Iris pigment epithelial cell (primary cell): ENCODE measurements around the gene SMC3.
"Not testable (repeated sequence)": the region's sequence is repeated elsewhere in the genome, so short reads cannot be mapped to it uniquely, and the experiment has no call there.

Experiments used
- DNase-seq: peaks from one replicate; pipeline ENCODE4 v3.0.0-alpha.2; 2011; ENCODE audit warnings: low read depth

SMC3 gene

DNA sequence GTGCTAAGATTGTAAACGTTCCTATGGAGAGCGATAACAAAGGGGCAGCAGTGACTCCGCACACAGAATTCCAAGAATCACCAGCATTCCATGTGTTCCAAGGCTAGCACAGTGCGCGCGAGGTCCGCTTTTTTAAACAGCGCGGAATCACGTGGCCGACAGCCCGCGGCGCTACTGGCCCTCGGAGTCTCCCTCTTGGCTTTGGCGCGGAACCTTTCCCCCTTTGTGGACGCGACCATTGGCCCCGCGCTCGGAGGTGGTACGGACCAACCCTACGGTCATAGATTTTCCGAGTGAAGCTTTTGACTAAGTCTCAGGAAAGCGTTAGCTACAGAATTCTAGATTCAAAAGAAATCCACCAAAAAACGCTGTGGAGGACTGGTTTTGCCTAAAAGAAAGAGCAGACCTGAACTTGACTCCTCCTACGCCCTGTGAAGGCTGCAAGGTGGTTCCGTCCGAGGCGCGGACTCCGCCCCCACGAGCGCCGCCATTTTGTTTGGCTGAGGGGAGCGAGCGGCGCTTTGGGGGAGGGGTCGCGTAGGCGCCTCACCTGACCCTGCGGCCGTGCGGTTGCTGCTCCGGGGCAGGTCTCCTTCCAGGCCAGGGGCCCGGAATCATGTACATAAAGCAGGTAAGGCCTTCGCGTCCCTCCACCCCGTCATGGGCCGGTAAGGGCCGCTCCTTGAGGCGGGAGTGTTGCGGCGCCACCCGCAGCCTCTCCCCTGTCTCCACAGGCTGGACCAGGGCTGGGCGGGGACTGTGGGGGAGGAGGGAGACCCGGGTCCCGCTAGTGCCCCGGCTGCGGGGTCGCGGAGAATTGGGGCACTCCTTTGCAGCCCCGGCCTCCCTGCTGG, at the start of gene SMC3:
Gene SMC3, plus strand, starts transcription at position 495 of the 854 bp plus-strand sequence. Its CDS starts 122 bp downstream, at position 617.
- peak; percentile 91 for DNase-seq

DNA sequence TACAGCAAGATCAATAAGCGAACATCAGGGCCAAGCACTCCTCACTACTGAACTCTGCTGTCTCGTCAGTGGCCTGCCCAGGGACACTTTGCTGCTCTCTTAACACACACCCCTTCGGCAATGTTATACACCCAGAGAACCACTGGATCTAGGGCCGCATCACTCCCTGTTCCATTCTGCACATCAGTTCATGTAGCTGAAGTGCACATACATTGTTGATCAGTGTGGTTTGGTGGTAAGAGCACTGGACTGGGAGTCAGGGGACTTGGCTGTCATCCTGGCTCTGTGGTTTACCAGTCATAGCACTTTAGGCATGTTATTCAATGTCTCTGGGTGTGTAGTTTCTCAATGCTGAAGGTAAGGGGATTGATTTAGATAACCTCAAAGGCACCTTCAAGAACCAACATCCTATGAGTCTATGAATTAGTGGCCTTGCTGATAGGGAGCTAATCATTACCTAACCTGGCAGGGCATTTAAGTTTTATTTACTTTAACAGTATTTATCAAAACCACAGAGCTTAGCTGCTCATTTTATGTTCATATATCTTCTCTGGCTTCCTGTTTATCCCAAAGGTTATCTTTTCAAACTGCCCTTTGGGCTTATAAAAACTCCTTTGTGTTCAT, 45.0 kb upstream of the SMC3 start:
- DNase-seq = peak; percentile 74

DNA sequence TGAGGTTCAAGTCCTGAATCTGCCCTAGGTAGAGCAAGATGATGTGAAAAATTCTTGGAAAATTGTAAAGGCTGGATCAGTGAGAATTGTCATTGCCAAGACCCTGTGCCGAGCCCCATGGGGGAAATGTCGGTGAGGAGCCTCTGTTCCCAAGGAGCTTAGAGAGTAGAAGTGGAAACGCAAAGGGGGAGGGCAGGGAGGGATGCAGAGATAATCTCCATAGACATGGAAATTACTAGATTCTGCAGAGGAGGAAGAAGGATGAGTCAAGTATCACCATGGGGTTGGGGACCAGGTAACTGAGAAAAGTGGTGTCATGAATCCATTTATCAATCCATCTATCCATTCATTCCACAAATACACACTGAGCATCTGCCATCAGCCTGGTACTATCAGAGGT, 43.8 kb upstream of the SMC3 start:
- no peak for DNase-seq

DNA sequence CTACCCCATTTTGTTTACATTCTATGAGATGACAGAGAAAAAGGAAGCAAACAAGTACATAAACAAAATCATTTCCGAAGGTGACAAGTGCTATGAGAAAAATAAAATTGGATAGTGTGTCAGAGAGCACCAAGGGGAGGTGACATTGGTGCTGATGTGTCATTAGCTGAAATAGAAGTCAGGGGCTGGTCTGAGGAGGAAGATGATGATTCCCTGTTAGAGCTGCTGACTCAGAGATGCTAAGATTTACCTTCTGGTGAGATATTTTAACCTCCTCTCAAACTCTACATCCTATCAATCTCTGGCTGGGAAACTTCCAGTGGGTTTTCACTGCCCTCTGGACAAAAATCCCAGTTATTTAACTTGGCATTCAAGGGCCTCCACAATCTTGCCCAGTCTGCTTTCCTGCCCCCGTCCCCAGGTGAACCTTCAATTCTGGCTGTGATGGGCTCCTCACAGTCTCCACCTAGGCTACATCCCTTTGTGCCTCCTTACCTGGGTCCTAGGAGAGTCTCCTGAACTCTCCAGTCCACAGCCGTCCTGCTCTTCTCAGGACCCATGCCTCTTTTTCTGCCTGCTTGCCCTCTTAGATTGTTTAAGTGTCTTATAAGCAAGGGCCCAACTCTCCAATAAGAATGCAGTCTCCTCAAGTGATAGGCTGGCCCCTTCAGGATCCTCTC, 43.2 kb upstream of the SMC3 start:
- DNase-seq = no peak

DNA sequence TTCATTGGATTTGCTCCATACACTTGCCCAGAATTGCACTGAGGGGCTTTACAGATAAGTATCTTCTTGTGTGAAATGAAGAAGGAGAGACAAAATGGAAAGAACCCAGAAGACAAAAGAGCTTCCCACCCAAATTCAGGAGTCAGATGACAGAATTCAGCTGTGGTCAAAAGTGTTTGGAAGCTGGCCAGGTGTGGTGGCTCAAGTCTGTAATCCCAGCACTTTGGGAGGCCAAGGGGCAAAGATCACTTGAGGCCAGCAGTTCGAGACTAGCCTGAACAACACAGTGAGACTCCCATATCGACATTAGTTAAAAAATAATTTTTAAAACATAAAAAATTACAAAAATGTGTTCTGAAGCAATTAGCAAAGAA, 42.6 kb upstream of the SMC3 start:
- no peak for DNase-seq

DNA sequence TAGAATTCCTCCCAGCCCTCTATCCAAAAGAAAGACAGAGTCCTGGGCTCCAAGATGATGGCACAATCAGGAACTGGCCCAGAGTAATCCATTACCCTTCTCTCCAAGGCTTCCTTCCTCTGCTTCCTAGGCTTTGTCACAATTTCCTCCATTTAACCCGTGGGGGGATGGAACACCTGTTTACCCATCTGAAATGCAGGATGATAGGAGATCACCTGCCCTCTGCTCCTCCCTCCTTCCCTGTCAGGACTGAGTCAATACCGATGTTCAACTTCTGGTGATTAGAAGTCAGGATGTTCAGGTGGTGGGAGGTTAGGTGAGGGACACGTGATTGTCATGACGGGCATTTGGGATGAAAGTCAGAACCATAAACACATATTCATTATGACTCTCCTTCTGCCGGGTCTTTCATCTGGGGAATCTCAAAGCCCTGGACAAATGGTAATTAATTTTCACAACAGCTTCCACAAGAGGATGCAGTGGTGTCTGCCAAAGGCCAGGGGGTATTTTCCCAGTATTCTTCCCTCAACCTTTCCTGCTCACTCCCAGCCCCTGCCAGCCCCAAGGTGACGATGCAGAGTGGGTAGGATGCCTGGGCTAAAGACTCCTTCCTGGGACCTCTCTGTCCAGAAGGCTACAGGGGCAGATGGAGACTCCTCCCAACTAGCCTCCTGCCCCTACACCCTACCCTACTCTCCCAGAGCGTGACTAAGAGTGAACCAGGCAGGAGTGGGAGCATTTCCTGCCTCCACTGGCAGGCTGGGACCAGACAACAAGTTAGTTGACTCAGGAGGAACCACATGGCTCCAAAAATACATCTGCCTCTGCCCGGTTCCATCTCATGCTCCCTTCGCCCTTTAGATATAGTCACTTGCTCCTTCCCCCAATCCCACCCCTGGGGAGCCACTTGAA, 41.9 kb upstream of the SMC3 start:
- DNase-seq = peak; percentile 72

DNA sequence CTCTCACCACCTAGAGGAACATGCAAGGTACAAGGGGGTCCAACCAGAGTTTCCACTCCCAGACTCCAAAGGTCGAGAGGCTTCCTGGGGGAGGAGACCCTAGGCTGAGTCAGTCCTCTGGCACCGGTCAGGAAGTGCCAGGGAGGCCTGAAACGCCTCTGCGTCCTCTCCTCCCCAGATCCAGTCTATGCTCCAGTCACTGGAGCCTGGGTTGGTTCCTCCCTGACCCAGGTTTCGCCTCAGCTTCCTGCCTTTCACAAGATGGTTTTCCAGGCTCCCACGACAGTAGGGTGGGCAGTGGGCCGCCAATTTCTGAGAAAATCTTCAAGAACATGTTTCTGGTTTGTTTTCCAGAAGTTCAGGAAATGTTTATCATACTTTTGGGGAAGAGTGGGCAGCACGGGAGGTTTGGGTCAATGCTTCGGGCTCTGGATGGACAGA, 39.7 kb upstream of the SMC3 start:
- peak; percentile 68 for DNase-seq

DNA sequence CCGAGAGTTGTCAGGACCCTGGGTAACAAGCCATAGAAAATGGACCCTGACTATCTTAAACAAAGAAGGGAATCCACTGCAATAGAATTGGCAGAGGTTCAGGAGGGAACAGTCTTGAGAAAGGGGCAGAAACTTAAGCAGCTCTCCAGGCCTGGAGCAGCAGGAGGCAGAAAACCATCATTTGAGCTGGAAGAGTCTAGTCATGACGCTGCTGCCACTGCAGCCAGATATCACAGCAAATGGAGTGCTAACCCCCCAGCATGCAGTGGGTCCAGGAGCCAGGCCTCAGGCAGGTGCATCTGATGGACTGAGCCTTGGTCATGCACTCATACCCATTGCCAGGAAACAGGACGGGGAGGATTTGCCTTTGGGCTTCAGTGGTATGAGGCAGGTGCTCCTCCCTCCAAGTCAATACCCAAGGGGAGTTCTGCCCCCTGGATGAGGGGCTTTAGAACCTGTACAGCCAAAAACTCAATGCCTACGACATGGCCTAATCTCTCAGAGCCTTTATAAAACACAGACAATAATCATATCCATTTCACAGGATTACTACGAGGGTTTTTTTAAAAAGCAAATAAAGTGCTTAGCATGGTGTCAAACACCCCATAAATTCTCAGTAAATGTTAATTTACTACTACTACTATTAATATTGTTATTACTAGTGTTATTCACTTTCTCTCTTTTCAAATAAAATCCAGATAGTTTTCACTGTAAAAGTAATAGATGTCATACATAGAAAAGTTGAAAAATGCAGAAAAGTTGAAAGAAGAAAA, 39.1 kb upstream of the SMC3 start:
- peak; percentile 67 for DNase-seq

DNA sequence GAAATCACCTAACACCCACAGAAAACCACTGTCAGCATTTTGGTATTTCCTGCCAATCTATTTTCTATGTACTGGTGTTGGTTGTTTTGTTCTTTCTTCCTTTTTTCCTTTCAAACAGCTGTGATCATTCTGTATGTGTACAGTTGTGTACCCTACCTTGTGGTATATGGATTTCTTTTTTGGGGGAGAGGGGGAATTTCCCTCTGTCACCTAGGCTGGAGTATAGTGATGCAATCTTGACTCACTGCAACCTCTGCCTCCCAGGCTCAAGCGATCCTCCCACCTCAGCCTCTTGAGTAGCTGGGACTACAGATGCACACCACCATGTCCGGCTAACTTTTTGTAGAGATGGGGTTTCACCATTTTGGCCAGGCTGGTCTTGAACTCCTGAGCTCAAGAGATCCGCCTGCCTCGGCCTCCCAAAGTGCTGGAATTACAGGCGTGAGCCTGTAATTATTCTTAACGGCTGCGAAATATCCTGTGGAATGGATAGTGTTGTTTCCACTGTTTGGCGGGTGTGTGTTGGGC, 38.4 kb upstream of the SMC3 start:
- not testable (repeated sequence) for DNase-seq

DNA sequence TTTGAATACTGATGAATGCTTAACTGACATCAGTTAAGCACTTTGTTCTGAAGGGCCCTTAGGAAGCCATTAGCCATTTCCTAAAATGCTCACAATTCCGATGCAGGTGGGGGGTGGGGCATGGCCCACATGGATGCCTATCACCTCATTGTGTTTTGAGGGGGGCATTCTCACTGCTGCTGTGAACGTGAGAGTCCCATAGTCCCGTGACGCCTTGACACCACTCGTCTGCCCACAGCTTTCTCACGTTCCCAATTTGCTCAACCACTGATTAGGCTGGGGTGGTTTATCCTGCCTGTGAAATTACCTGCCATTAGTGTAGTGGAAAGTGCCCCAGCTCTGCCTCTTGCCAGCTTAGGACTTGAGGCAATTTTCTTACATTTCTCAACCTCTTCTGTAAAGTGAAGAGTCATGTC, 37.9 kb upstream of the SMC3 start:
- no peak for DNase-seq

DNA sequence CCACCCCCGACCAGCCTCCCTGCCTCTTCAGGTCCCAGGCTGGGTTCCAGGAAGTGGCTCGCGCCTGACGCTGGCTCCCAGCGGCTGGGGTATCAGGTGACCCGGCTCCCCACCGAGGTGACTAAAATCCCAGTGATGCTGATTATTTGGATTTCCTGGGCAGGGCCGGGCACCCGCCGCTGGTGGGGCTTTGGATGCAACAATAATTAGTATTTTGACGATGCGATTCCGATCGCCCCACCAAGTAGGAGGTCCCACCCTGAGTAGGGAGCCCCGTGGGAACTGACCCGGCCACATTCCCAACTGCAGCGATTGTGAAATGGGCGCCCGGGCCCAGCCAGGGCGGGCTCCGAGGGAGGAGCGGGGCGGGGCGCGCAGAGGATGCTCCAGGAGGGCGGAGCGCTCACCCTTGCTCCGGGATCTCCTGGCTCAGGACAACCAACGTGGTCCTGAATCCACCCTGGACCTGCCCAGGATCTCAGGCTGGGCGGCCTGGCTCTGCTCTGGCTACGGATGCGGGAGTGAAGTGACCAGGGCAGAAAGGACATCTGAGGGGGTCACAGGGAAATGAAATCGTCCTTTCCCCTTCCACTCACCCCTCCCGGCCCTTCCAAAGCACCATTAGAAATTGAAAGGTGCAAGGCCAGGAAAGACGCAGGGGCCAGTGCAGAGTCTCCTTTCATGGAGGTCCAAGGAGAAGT, 37.2 kb upstream of the SMC3 start:
- DNase-seq = peak; percentile 80

DNA sequence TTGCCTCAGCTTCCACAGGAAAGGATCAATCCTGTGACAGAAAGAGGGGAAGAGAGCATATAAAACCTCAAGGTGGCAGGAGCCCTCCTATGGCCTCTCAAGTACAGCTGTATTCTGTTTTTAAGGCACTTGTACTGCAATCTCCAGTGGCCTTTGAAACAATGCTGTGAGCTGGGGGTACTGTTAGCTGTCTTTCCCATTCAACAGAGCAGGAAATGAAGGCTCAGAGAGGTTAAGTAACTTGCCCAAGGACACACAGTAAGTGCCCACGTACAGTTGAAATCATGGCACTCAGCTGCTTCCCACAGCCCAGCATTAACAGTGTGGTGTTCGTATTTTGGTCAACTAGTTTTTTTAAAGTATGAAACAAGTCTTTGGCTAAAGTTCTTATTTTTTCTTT, 35.8 kb upstream of the SMC3 start:
- no peak for DNase-seq

DNA sequence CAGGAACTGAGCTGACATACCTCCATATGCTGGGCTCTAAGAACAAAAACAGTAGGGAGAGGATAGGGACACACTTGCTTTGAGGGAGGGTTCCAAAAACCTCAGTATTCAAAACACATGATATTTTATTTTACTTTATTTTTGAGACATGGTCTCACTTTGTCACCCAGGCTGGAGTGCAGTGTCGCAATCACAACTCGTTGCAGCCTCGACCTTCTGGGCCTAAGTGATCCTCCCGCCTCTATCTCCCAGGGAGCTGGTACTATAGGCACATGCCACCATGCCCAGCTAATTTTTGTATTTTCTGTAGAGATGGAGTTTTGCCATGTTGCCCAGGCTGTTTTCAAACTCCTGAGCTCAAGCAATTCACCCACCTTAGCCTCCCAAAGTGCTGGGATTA, 34.9 kb upstream of the SMC3 start:
- not testable (repeated sequence) for DNase-seq

DNA sequence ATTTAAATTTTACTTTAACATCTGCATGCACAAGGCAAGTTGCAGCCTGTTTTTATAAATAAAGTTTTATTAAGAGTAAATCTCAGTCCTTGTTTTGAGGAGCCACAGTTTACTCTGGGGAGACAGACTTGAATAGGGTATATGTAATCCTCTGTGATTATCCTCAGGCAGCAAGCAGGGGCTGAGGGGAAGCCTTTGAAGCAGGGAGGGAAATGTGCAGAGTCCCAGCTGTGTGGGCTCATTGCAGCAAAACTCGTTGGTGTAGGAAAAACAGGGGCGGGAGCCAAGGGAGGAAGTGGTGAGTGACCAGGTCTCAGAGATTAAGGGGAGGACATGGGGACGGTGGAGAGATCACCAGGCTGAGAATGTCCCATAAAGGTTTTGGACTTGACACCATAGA, 34.3 kb upstream of the SMC3 start:
- no peak for DNase-seq

DNA sequence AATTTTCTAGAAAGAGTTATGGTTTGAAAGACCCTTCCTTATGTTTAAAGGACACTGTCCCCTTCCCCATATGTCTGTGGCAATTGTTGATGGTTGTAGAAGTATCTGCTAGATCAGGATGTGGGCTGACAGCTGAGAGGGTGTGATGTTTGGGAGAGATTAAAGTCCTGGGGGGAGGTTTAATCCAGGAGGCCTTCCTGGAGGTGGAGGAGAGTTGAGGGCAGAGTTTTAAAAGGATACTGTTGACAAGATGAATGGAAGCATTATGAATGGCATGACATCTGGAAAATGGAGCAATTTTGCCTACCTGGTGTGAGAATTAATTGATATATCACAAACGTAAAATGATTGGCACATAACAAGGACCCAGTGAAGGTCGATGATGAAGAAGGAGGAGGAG, 32.9 kb upstream of the SMC3 start:
- no peak for DNase-seq

DNA sequence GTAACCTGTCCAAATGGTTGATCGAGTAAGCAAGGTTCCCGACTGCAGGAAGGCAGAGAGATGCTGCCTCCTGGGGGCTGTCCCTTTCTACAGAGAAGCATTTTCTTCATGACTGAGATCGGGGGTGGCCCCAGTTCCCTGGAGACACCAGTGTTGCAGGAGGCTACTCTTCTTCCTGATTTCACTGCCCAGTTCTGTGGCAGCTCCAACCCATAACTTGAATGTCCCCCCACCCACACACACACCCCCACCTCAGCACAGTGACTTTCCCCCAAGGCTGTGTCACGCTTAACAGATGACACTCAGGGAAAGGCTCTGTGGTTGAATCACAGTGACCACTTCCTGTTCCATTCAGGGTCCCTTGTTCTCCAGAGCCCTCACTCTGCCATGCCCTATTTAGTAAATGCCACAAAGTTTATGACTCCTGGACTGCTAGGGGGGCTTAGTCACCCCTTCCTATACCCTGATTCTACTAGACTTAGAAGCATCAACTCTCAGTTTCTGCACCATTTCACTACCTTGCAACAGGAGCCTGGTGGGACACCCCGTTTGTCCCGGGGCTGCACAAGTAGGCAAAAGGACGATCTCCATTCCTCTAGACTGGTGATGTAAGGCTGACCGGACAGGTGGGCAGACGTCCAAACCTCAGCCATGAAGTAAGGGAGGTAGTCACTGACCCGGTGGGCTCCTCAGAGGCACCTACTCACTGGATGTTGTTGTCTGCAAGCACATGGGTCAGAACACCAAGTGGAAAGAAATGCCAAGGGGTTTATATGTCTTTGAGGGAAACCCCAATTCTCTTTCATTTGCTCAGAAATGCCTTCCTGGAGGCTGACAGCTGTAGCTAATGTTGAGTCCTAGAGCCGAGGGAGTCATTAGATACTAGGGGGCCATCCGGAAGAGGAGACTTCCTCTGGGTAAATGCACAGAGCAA, 31.3 kb upstream of the SMC3 start:
- DNase-seq = peak; percentile 93

DNA sequence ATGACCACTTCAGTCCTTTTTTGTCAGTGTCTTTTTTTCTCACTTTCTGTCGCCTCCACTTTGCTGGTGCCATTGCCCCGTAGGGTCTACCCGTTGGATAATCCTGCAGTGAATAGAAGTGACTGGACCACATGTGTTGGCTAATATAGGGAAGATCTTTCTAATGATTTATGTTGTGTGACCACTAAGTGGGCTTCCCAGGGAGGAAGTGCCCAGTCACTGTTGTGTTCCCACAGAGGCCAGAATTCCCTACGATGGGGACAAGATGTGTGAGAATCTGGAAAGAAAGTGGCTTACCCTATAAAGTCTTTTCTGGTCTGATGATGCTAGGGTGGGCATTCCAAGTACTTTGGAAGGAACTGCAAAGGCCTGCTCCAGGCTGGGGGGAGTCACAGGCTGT, 28.4 kb upstream of the SMC3 start:
- DNase-seq = no peak

DNA sequence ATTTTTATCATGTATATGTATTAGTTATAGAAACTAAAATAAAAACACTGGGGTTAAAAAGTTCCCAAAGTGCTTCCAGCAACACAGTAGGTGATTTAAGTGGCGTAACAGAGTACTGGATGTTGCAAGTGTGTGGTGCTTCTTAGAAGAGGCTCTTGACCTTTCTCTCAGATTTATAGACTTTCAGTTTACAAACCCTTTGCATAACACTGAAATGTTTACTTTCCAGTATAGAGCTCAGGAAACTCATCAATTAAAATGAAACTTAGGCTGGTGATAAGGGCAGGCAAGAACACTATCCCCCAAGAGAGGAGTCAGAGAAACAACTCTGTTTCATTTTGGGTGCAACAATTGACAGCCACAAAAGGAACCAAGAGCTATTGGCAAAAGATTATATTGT, 27.5 kb upstream of the SMC3 start:
- no peak for DNase-seq

DNA sequence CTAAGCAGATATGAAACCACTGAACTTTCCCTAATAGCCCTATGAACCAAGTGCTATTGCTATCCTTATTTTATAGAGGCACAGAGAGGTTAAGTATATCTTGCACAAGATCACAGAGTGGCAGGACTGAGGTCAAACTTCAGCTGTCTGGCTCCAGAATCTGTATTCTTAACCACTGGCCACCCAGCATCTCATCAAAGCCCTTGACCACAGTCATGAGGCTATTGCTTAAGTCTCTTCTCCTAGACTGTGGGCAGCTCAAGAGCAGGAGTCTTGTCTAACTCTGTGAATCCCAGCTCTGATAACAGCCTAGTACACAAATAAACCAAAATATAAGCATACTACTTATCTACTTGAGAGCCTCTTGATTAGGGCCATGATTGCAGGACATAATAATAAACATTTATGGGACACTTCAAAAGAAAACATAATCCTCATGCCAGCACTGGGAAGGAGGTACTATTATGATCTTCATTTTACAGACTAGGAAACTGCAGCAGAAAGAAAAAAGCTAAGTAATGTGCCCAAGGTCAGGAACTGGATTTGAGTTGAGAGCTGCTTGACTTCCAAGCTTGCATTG, 22.4 kb upstream of the SMC3 start:
- DNase-seq = peak; percentile 92
